Neuronal stem cell (in vitro differentiated cells): ENCODE measurements around the gene ARHGAP24.
"Not testable (repeated sequence)": the region's sequence is repeated elsewhere in the genome, so short reads cannot be mapped to it uniquely, and the experiment has no call there.

Experiments used
- DNase-seq: peaks from one replicate; pipeline ENCODE4 v3.0.0-alpha.2; 2013; ENCODE audit warnings: low spot score
- H2AFZ ChIP-seq: one replicate; pipeline ENCODE4 v1.6.1; 2013; ENCODE audit warnings: mild to moderate bottlenecking, low read length, inconsistent platforms
- H2AK5ac ChIP-seq: 2 replicates; pipeline ENCODE4 v1.6.1; 2013; ENCODE audit warnings: low read depth, mild to moderate bottlenecking, inconsistent platforms, low read length, moderate library complexity, mixed read lengths
- H2BK120ac ChIP-seq: 2 replicates; pipeline ENCODE4 v1.6.1; 2013; ENCODE audit warnings: low read depth, mild to moderate bottlenecking, inconsistent platforms, low read length, moderate library complexity, mixed read lengths
- H2BK12ac ChIP-seq: one replicate; pipeline ENCODE4 v1.6.1; 2013; ENCODE audit warnings: low read length, inconsistent platforms
- H2BK15ac ChIP-seq: 2 replicates; pipeline ENCODE4 v1.6.1; 2013; ENCODE audit warnings: mild to moderate bottlenecking, low read length, inconsistent platforms, mixed read lengths
- H2BK5ac ChIP-seq: one replicate; pipeline ENCODE4 v1.6.1; 2013; ENCODE audit warnings: inconsistent platforms, mild to moderate bottlenecking, low read length, moderate library complexity
- H3K14ac ChIP-seq: one replicate; pipeline ENCODE4 v1.6.1; 2013; ENCODE audit warnings: low read length, inconsistent platforms
- H3K18ac ChIP-seq: 2 replicates; pipeline ENCODE4 v1.6.1; 2013; ENCODE audit warnings: low read length, inconsistent platforms
- H3K23ac ChIP-seq: 2 replicates; pipeline ENCODE4 v1.6.1; 2013; ENCODE audit warnings: low read depth, mild to moderate bottlenecking, mixed read lengths, low read length, inconsistent platforms; ENCODE audit not compliant: poor library complexity
- H3K27ac ChIP-seq: replicated peaks from 3 replicates; pipeline ENCODE4 v1.5.1; 2013; ENCODE audit warnings: low read length, inconsistent platforms
- H3K27me3 ChIP-seq, 3 experiments: 2 replicates each; pipeline ENCODE4 v1.6.1; 2013; ENCODE audit warnings: low read length in 3 of 3, mild to moderate bottlenecking in 2 of 3, inconsistent platforms in 1 of 3, low read depth in 1 of 3, mixed read lengths in 1 of 3, moderate library complexity in 1 of 3; ENCODE audit not compliant: control insufficient read depth in 3 of 3, insufficient read depth in 3 of 3
- H3K36me3 ChIP-seq, 2 donors: replicated peaks in 1 of 2; 2 replicates each; pipeline ENCODE4 v1.6.1; 2013; ENCODE audit warnings: low read length in 2 of 2; ENCODE audit not compliant: control insufficient read depth in 2 of 2, insufficient read depth in 2 of 2
- H3K4ac ChIP-seq: 2 replicates; pipeline ENCODE4 v1.6.1; 2013; ENCODE audit warnings: inconsistent platforms, mild to moderate bottlenecking, low read length, moderate library complexity
- H3K4me1 ChIP-seq, 2 donors: 1 replicate in 1 of 2; 2 replicates in 1 of 2; pipeline ENCODE4 v1.6.1; 2013; ENCODE audit warnings: low read length in 2 of 2, low read depth in 1 of 2; ENCODE audit not compliant: control insufficient read depth in 2 of 2, insufficient read depth in 1 of 2
- H3K4me2 ChIP-seq: one replicate; pipeline ENCODE4 v1.6.1; 2013; ENCODE audit warnings: mild to moderate bottlenecking, low read length, inconsistent platforms; ENCODE audit not compliant: insufficient read depth, poor library complexity, severe bottlenecking
- H3K4me3 ChIP-seq, 2 donors: 2 replicates each; pipeline ENCODE4 v1.5.1; 2013; ENCODE audit warnings: low read length in 2 of 2, mild to moderate bottlenecking in 2 of 2, inconsistent platforms in 1 of 2, moderate library complexity in 1 of 2
- H3K79me1 ChIP-seq: one replicate; pipeline ENCODE4 v1.6.1; 2013; ENCODE audit warnings: low read depth, mild to moderate bottlenecking, inconsistent platforms, low read length, moderate library complexity
- H3K9ac ChIP-seq: one replicate; pipeline ENCODE4 v1.6.1; 2013; ENCODE audit warnings: mild to moderate bottlenecking, low read depth, low read length, inconsistent platforms; ENCODE audit not compliant: poor library complexity
- H3K9me3 ChIP-seq, 2 donors: replicated peaks in 1 of 2; 2 replicates each; pipeline versions ENCODE3 to v1.6.1; 2013; ENCODE audit warnings: low read length in 2 of 2, mild to moderate bottlenecking in 2 of 2, inconsistent platforms in 1 of 2, low read depth in 1 of 2, mixed read lengths in 1 of 2, moderate library complexity in 1 of 2; ENCODE audit not compliant: control insufficient read depth in 2 of 2, insufficient read depth in 1 of 2
- H4K8ac ChIP-seq: one replicate; pipeline ENCODE4 v1.6.1; 2013; ENCODE audit warnings: low read depth, mild to moderate bottlenecking, inconsistent platforms, low read length, moderate library complexity
- H4K91ac ChIP-seq: one replicate; pipeline ENCODE4 v1.6.1; 2013; ENCODE audit warnings: low read length, low read depth, mild to moderate bottlenecking, inconsistent platforms; ENCODE audit not compliant: poor library complexity
- WGBS, 2 donors: extraction: QIAGEN DNeasy Blood & Tissue Kit; methylation state at CpG; one replicate each; pipeline ENCODE4 v1.1.7; 2013; ENCODE audit warnings: missing lambda C conversion rate in 2 of 2, mixed read lengths in 1 of 2; ENCODE audit not compliant: insufficient read length in 2 of 2, insufficient replicate concordance in 1 of 2; ENCODE audit errors: extremely low coverage in 2 of 2; 5-methylcytosine and 5-hydroxymethylcytosine counted together

Gene ARHGAP24

GRCh38 chr4:85812776-85813175 lies 337.8 kb downstream of the ARHGAP24 start:
- no peak overlapping the region for H2BK12ac ChIP-seq
- no peak overlapping the region for H4K91ac ChIP-seq
- H3K27me3 ChIP-seq, result no peaks in the 10 kb centered on the region
- H3K18ac ChIP-seq, result no peak overlapping the region
- H3K27ac ChIP-seq, result no peak overlapping the region
- H2AK5ac ChIP-seq, result no peak overlapping the region
- no peak overlapping the region for H4K8ac ChIP-seq
- no peak overlapping the region for H3K9ac ChIP-seq
- H3K23ac ChIP-seq, result no peak overlapping the region
- no peak overlapping the region for H2BK15ac ChIP-seq
- H3K4ac ChIP-seq, result no peak overlapping the region
- peak overlapping the region; percentile 48 for H2AFZ ChIP-seq
- no peak for DNase-seq
- no peaks in the 10 kb centered on the region for H3K79me1 ChIP-seq
- H3K4me3 ChIP-seq, result no peak overlapping the region
- H3K4me1 ChIP-seq, result peaks cover 2 to 14% of the 10 kb centered on the region in 2 donors
- H3K14ac ChIP-seq, result no peak overlapping the region
- no peak overlapping the region for H3K4me2 ChIP-seq
- H2BK5ac ChIP-seq, result no peak overlapping the region
- no peak overlapping the region for H2BK120ac ChIP-seq
- no peaks in the 10 kb centered on the region for H3K9me3 ChIP-seq
- H3K36me3 ChIP-seq, result no peaks in the 10 kb centered on the region
- WGBS, 2 donors, result no CpG with 5 or more reads among the region's 4 CpGs

DNA sequence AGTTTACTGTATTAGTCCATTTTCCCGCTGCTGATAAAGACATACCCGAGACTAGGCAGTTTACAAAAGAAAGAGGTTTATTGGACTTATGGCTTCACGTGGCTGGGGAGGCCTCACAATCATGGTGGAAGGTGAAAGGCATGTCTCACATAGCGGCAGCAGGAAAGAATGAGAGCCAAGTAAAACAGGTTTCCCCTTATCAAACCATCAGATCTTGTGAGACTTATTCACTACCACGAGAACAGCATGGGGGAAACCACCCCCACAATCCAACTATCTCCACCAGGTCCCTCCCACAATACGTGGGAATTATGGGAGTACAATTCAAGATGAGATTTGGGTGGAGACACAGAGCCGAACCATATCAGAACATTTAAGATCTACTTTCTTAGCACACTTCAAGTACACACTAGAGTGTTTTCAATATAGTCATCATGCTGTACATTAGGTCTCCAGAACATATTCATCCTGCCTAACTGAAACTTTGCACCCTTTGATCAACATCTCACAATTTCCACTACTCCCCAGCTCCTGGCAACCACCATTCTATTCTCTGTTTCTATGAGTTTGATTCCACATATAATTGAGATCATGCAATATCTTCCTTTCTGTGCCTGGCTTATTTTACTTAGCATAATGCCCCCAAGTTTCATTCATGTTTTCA lies 341.0 kb downstream of the ARHGAP24 start:
- H3K79me1 ChIP-seq, result no peaks in the 10 kb centered on the region
- H3K4me3 ChIP-seq, result no peak overlapping the region
- H4K8ac ChIP-seq, result no peak overlapping the region
- no peak overlapping the region for H2AK5ac ChIP-seq
- H3K36me3 ChIP-seq, result no peaks in the 10 kb centered on the region
- H3K14ac ChIP-seq, result no peak overlapping the region
- no peak overlapping the region for H2BK5ac ChIP-seq
- no peak for DNase-seq
- H2BK15ac ChIP-seq, result no peak overlapping the region
- no peak overlapping the region for H3K18ac ChIP-seq
- no peak overlapping the region for H4K91ac ChIP-seq
- no peak overlapping the region for H3K4me2 ChIP-seq
- peaks cover 2 to 8% of the 10 kb centered on the region in 2 donors for H3K4me1 ChIP-seq
- H3K27me3 ChIP-seq, result no peaks in the 10 kb centered on the region
- H2AFZ ChIP-seq, result no peak overlapping the region
- no peak overlapping the region for H3K4ac ChIP-seq
- H3K9ac ChIP-seq, result no peak overlapping the region
- WGBS, 2 donors, result no CpG with 5 or more reads among the region's 7 CpGs
- H2BK120ac ChIP-seq, result no peak overlapping the region
- H3K27ac ChIP-seq, result no peak overlapping the region
- H2BK12ac ChIP-seq, result no peak overlapping the region
- no peaks in the 10 kb centered on the region for H3K9me3 ChIP-seq
- H3K23ac ChIP-seq, result no peak overlapping the region

- no peak overlapping the region for H2BK5ac ChIP-seq
- H3K4me2 ChIP-seq, result no peak overlapping the region
- no peak overlapping the region for H3K9ac ChIP-seq
- no peaks in the 10 kb centered on the region for H3K9me3 ChIP-seq
- H3K36me3 ChIP-seq, result no peaks in the 10 kb centered on the region
- H3K18ac ChIP-seq, result no peak overlapping the region
- no peak overlapping the region for H2BK15ac ChIP-seq
- H2BK120ac ChIP-seq, result no peak overlapping the region
- H3K4me1 ChIP-seq, result peaks cover 0 to 2% of the 10 kb centered on the region in 2 donors
- no peak overlapping the region for H3K23ac ChIP-seq
- H3K27me3 ChIP-seq, result no peaks in the 10 kb centered on the region
- no peaks in the 10 kb centered on the region for H3K79me1 ChIP-seq
- H3K27ac ChIP-seq, result no peak overlapping the region
- no CpG with 5 or more reads among the region's 3 CpGs for WGBS, 2 donors
- H2AK5ac ChIP-seq, result no peak overlapping the region
- H2BK12ac ChIP-seq, result no peak overlapping the region
- H3K14ac ChIP-seq, result no peak overlapping the region
- DNase-seq, result no peak
- no peak overlapping the region for H4K91ac ChIP-seq
- no peak overlapping the region for H3K4me3 ChIP-seq
- H4K8ac ChIP-seq, result no peak overlapping the region
- H2AFZ ChIP-seq, result no peak overlapping the region
- no peak overlapping the region for H3K4ac ChIP-seq
Observed at GRCh38 chr4:85818700-85819099, 343.8 kb downstream of the ARHGAP24 start.

GRCh38 chr4:85820101-85820500 lies 345.2 kb downstream of the ARHGAP24 start:
- H3K18ac ChIP-seq, H3K9me3 ChIP-seq, H4K91ac ChIP-seq, H2BK120ac ChIP-seq, H3K4me3 ChIP-seq, H3K23ac ChIP-seq, DNase-seq, H3K79me1 ChIP-seq, H3K27ac ChIP-seq, H4K8ac ChIP-seq, H3K4ac ChIP-seq, H3K36me3 ChIP-seq, H3K4me2 ChIP-seq, H2BK12ac ChIP-seq, H2AK5ac ChIP-seq, H3K14ac ChIP-seq, H2BK15ac ChIP-seq, H2AFZ ChIP-seq, H3K9ac ChIP-seq, H2BK5ac ChIP-seq, H3K27me3 ChIP-seq, H3K4me1 ChIP-seq: not testable (repeated sequence)
